ENCODE measurements around the gene PPP1R13B.

GRCh38 chr14:103762541-103762940 lies 84.8 kb downstream of the PPP1R13B start:
- no peak for TF ChIP-seq CTCF (conservative IDR thresholded peaks at IDR 0.05; ENCODE audit: low read length)
- no peak for TF ChIP-seq EZH2phosphoT487 (IDR thresholded peaks at IDR 0.05; ENCODE audit: borderline replicate concordance, low read depth, low read length)
